ENCODE measurements around the gene CSGALNACT2. TPM values are rescaled to one million over a fixed set of nuclear protein-coding genes. Genes with fewer than 3 reads are reported as not detected.

The CSGALNACT2 gene
- total RNA-seq, 2 experiments from 2014 or later, result 13.2 to 33.6 TPM

DNA sequence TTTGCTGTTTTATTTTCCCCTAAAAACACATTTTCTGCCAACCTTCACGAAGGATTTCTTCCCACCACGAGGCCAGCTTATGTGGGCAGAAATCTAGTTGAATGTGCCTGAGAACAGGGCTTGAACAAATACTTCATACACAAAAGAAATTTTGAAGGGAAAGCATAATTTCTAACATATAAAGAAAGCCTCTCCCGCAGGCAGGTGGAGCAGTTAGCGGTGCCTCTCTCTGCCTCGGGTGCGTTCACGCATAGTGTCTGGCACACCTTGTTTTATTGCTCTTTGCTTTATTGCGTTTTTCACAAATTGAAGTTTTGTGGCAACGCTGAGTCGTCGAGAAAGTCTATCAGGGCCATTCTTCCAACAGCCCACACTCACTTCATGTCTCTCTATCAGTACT is 7.0 kb upstream of the CSGALNACT2 start:
- Histone ChIP-seq H3K36me3 (ENCODE audit: insufficient read depth, low read length) (no peaks in the 10 kb centered on the region), H3K4me1 (ENCODE audit: insufficient read depth, low read length, poor library complexity, severe bottlenecking) (peaks cover 82% of the 10 kb centered on the region), H3K9me2 (ENCODE audit: insufficient read depth, low read length) (no peaks in the 10 kb centered on the region), H4K20me1 (ENCODE audit: insufficient read depth, low read length) (no peaks in the 10 kb centered on the region), H3K4me2 (ENCODE audit: low read length) (no peak overlapping the region), H3K9me3 (ENCODE audit: low read length) (no peaks in the 10 kb centered on the region), H2AFZ (ENCODE audit: low read length) (no peak overlapping the region), H3K4me3 (ENCODE audit: low read depth, low read length, poor library complexity, severe bottlenecking) (no peak overlapping the region), H3K79me2 (ENCODE audit: insufficient read depth, low read depth, low read length) (no peaks in the 10 kb centered on the region), H3K27ac (ENCODE audit: low read depth, low read length, poor library complexity, severe bottlenecking) (no peak overlapping the region)
- DNase-seq (ENCODE audit: low spot score), result no peak
- intact Hi-C loops (cut with micrococcal nuclease; ENCODE audit: unreplicated experiment), result loop anchor here (10.0 kb wide), 2 partner anchors 496 to 576 kb away; partner anchors contain the start of gene ZNF33B
- TF ChIP-seq, protein P1, sequence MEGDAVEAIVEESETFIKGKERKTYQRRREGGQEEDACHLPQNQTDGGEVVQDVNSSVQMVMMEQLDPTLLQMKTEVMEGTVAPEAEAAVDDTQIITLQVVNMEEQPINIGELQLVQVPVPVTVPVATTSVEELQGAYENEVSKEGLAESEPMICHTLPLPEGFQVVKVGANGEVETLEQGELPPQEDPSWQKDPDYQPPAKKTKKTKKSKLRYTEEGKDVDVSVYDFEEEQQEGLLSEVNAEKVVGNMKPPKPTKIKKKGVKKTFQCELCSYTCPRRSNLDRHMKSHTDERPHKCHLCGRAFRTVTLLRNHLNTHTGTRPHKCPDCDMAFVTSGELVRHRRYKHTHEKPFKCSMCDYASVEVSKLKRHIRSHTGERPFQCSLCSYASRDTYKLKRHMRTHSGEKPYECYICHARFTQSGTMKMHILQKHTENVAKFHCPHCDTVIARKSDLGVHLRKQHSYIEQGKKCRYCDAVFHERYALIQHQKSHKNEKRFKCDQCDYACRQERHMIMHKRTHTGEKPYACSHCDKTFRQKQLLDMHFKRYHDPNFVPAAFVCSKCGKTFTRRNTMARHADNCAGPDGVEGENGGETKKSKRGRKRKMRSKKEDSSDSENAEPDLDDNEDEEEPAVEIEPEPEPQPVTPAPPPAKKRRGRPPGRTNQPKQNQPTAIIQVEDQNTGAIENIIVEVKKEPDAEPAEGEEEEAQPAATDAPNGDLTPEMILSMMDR (conservative IDR thresholded peaks at IDR 0.05; ENCODE audit: low read length), result no peak
- no peak for TF ChIP-seq EZH2phosphoT487 (IDR thresholded peaks at IDR 0.05; ENCODE audit: borderline replicate concordance, low read depth, low read length)
- ChIA-PET CTCF (ENCODE audit: unreplicated experiment) (no interaction called here), POLR2A (interaction anchor here (1.4 to 4.5 kb wide), 2 partner anchors 10 kb away, joined by 5 to 34 read pairs; no protein-coding TSS in a partner anchor)
- no TSS peak for BruUV-seq (replicated peaks)

DNA sequence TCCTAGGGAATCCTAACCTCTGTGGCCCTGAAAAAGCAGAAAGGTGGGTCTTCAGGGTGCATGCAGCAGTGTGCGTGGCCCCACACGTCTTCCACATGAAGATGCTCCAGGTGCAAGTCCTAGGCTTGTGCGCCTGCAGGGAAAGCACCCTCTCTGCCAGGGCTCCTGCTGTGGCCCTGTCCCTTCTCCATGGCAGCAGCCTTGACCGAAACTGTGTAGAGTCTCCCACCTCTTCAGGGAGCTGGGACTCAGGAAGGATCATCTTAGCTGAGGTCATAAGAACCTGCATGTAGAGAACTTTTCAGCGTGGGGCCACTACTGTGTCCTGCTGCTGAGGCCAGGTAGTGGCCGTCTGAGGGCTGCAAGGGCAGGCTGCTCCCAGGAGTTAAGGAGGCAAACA is 6.3 kb upstream of the CSGALNACT2 start:
- H3K9me3 ChIP-seq (ENCODE audit: low read length), result no peaks in the 10 kb centered on the region
- H3K79me2 ChIP-seq (ENCODE audit: insufficient read depth, low read depth, low read length), result peaks cover 3% of the 10 kb centered on the region; the same call in 1 of the 2 replicates
- H3K27ac ChIP-seq (ENCODE audit: low read depth, low read length, poor library complexity, severe bottlenecking), result no peak overlapping the region
- H3K36me3 ChIP-seq (ENCODE audit: insufficient read depth, low read length), result no peaks in the 10 kb centered on the region
- intact Hi-C loops (cut with micrococcal nuclease; ENCODE audit: unreplicated experiment), result loop anchor here (10.0 kb wide), 2 partner anchors 497 to 577 kb away; partner anchors contain the start of gene ZNF33B
- H3K4me2 ChIP-seq (ENCODE audit: low read length), result no peak overlapping the region
- DNase-seq (ENCODE audit: low spot score), result no peak
- H4K20me1 ChIP-seq (ENCODE audit: insufficient read depth, low read length), result no peaks in the 10 kb centered on the region
- no peak overlapping the region for H3K4me3 ChIP-seq (ENCODE audit: low read depth, low read length, poor library complexity, severe bottlenecking)
- no peak overlapping the region for H2AFZ ChIP-seq (ENCODE audit: low read length)
- ChIA-PET CTCF (ENCODE audit: unreplicated experiment) (no interaction called here), POLR2A (interaction anchor here (4.5 kb wide), 1 partner anchor 10 kb away, joined by 34 read pairs; no protein-coding TSS in a partner anchor)
- H3K4me1 ChIP-seq (ENCODE audit: insufficient read depth, low read length, poor library complexity, severe bottlenecking), result peaks cover 82% of the 10 kb centered on the region
- no peak for TF ChIP-seq EZH2phosphoT487 (IDR thresholded peaks at IDR 0.05; ENCODE audit: borderline replicate concordance, low read depth, low read length)
- TF ChIP-seq, protein P1 (conservative IDR thresholded peaks at IDR 0.05; ENCODE audit: low read length), result no peak
- BruUV-seq (replicated peaks), result no TSS peak
- no peaks in the 10 kb centered on the region for H3K9me2 ChIP-seq (ENCODE audit: insufficient read depth, low read length)
